Keratinocyte (primary cell): ENCODE measurements around the gene ANKS1B. TPM values are rescaled to one million over a fixed set of nuclear protein-coding genes. Genes with fewer than 3 reads are reported as not detected.

Experiments
- DNase-seq: peaks from one replicate; pipeline ENCODE4 v3.0.0-alpha.2; 2011; ENCODE audit warnings: low read depth, missing footprints, low spot score
- FAIRE-seq: peaks from 2 replicates; lab custom pipeline; 2011; peaks lifted over from hg19 to GRCh38; lab: Jason Lieb, UNC
- H2AFZ ChIP-seq: 2 replicates; pipeline ENCODE4 v1.6.0; 2012; ENCODE audit warnings: low read length, control low read depth, inconsistent platforms; ENCODE audit not compliant: control insufficient read depth
- H3K27ac ChIP-seq: 2 replicates; pipeline ENCODE4 v1.5.1; 2011; ENCODE audit warnings: low read length; ENCODE audit not compliant: control insufficient read depth, insufficient read depth
- H3K27me3 ChIP-seq: 3 replicates; pipeline ENCODE4 v1.6.0; 2011; ENCODE audit warnings: low read length; ENCODE audit not compliant: control insufficient read depth, insufficient read depth; ENCODE audit errors: extremely low read depth
- H3K36me3 ChIP-seq, 2 experiments: 2 replicates in 1 of 2; 3 replicates in 1 of 2; pipeline ENCODE4 v1.5.1; 2011; ENCODE audit warnings: low read length in 2 of 2, mild to moderate bottlenecking in 1 of 2; ENCODE audit not compliant: control insufficient read depth in 2 of 2, insufficient read depth in 2 of 2; ENCODE audit errors: extremely low read depth in 1 of 2
- H3K4me1 ChIP-seq: 3 replicates; pipeline ENCODE4 v1.5.1; 2011; ENCODE audit warnings: low read length; ENCODE audit not compliant: control insufficient read depth, insufficient read depth; ENCODE audit errors: extremely low read depth
- H3K4me2 ChIP-seq: 3 replicates; pipeline ENCODE4 v1.6.0; 2011; ENCODE audit warnings: low read depth, low read length; ENCODE audit not compliant: control insufficient read depth, insufficient read depth; ENCODE audit errors: extremely low read depth
- H3K4me3 ChIP-seq, 3 experiments: fragments of 200-600 bp in 1 of 3; sonication (generic) in 1 of 3; 2 replicates in 2 of 3; 3 replicates in 1 of 3; pipeline ENCODE4 v1.5.1; 2011 to 2016; ENCODE audit warnings: low read length in 3 of 3, mild to moderate bottlenecking in 3 of 3, control low read depth in 2 of 3, inconsistent platforms in 1 of 3, low read depth in 1 of 3, mixed read lengths in 1 of 3, mixed run types in 1 of 3, moderate library complexity in 1 of 3; ENCODE audit not compliant: control insufficient read depth in 2 of 3, insufficient read depth in 2 of 3; ENCODE audit errors: extremely low read depth in 1 of 3
- H3K79me2 ChIP-seq: 2 replicates; pipeline ENCODE4 v1.6.0; 2012; ENCODE audit warnings: low read length; ENCODE audit not compliant: control insufficient read depth, insufficient read depth
- H3K9ac ChIP-seq: 3 replicates; pipeline ENCODE4 v1.6.0; 2011; ENCODE audit warnings: low read length; ENCODE audit not compliant: control insufficient read depth, insufficient read depth; ENCODE audit errors: extremely low read depth
- H3K9me1 ChIP-seq: 3 replicates; pipeline ENCODE4 v1.6.0; 2011; ENCODE audit warnings: low read length; ENCODE audit not compliant: control insufficient read depth, insufficient read depth; ENCODE audit errors: extremely low read depth
- H3K9me3 ChIP-seq: 2 replicates; pipeline ENCODE4 v1.5.1; 2012; ENCODE audit warnings: low read depth, low read length; ENCODE audit not compliant: control insufficient read depth
- H4K20me1 ChIP-seq: 3 replicates; pipeline ENCODE4 v1.6.0; 2011; ENCODE audit warnings: low read length; ENCODE audit not compliant: control insufficient read depth, insufficient read depth; ENCODE audit errors: extremely low read depth
- CTCF ChIP-seq, 3 experiments: IDR thresholded peaks in 1 of 3; conservative IDR thresholded peaks in 1 of 3; optimal IDR thresholded peaks in 1 of 3; 2 replicates in 2 of 3; 3 replicates in 1 of 3; pipeline versions ENCODE3 to v1.5.1; 2011; ENCODE audit warnings: low read length in 3 of 3, mild to moderate bottlenecking in 3 of 3, moderate library complexity in 2 of 3, control low read depth in 1 of 3, inconsistent platforms in 1 of 3; ENCODE audit not compliant: insufficient read depth in 2 of 3; ENCODE audit errors: extremely low read depth in 1 of 3
- EZH2 ChIP-seq: IDR thresholded peaks from one replicate; pipeline ENCODE4 v1.6.1; 2012; ENCODE audit warnings: inconsistent platforms, mild to moderate bottlenecking, low read length, moderate library complexity
- dilution Hi-C: fragments of 300-500 bp; cut with MboI; formaldehyde crosslinking; loops from one replicate; pipeline ENCODE4 v1.7.0; 2020; ENCODE audit warnings: low sequenced_read_pairs; ENCODE audit not compliant: extremely low pct_ligation_motif_present
- polyA plus RNA-seq, 5 experiments: library from polyadenylated mRNA; depleted of rRNA in 3 of 5; stranded (reverse) in 3 of 5; stranded (forward) in 1 of 5; unstranded in 1 of 5; fragments of >200 nt; gene quantifications; 1 replicate in 1 of 5; 2 replicates in 3 of 5; 3 replicates in 1 of 5; pipeline versions ENCODE4 v1.2.1 to v1.2.3, GENCODE V29; 2011 to 2012; ENCODE audit warnings: missing spikeins in 2 of 5, low read depth in 1 of 5, low replicate concordance in 1 of 5

Gene ANKS1B
- polyA plus RNA-seq, 1 donor (not counting 4 experiments of a cell fraction or from before 2014, with no cell fraction given), result not detected

DNA sequence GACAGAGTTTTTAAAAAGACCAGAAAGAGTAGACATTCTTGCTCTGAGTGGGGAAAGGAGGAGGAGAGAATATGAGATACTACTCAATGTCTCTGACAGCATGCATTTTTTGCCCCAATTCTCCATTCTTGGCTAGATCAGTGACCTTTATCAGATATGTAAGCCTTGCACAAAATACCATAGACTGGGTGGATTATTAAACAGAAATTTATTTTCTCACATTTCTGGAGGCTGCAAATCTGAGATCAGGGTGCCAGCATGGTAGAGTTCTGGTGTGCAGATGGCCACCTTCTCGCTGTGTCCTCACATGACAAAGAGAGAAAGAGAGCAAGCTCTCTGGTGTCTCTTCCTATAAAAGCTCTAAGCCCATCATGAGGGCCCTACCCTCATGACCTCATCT lies 38.6 kb downstream of the ANKS1B start:
- DNase-seq (no peak), FAIRE-seq (no peak)
- no peak overlapping the region for H2AFZ ChIP-seq
- no peaks in the 10 kb centered on the region for H3K36me3 ChIP-seq
- H3K4me2 ChIP-seq, result no peak overlapping the region
- TF ChIP-seq CTCF (optimal IDR thresholded peaks at IDR 0.05 in 1 of 3, IDR thresholded peaks at IDR 0.05 in 1 of 3, conservative IDR thresholded peaks at IDR 0.05 in 1 of 3; ENCODE audit: extremely low read depth in 1 of 3, insufficient read depth in 2 of 3, low read length in 3 of 3) (no peak), EZH2 (no peak)
- H3K9me1 ChIP-seq, result no peaks in the 10 kb centered on the region
- H3K9me3 ChIP-seq, result no peaks in the 10 kb centered on the region
- H3K79me2 ChIP-seq, result no peaks in the 10 kb centered on the region
- H3K27me3 ChIP-seq, result no peaks in the 10 kb centered on the region
- no peak overlapping the region for H3K9ac ChIP-seq
- H3K27ac ChIP-seq, result no peak overlapping the region
- dilution Hi-C loops, result no loop called here
- H4K20me1 ChIP-seq, result no peaks in the 10 kb centered on the region
- H3K4me1 ChIP-seq, result no peaks in the 10 kb centered on the region
- no peak overlapping the region for H3K4me3 ChIP-seq

DNA sequence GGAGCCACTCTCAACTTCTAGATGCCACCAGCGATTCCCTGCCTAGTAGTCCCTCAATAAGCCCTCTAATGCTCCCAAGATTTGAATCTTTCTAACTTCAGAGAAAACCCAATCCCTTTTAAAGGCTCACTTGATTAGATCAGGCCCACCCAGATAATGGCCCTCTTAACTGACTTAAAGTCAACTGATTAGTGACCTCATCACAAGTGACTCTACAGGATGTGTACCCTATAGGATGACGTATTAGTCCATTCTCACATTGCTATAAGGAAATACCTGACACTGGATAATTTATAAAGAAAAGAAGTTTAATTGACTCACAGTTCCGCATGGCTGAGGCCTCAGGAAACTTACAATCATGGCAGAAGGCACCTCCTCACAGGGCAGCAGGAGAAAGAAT lies 49.1 kb downstream of the ANKS1B start:
- Histone ChIP-seq H3K4me1 (no peaks in the 10 kb centered on the region), H2AFZ (no peak overlapping the region), H3K4me2 (no peak overlapping the region), H3K27me3 (no peaks in the 10 kb centered on the region), H4K20me1 (no peaks in the 10 kb centered on the region), H3K36me3 (no peaks in the 10 kb centered on the region), H3K4me3 (no peak overlapping the region), H3K9me1 (no peaks in the 10 kb centered on the region), H3K27ac (no peak overlapping the region), H3K9me3 (no peaks in the 10 kb centered on the region), H3K9ac (no peak overlapping the region), H3K79me2 (no peaks in the 10 kb centered on the region)
- FAIRE-seq (no peak), DNase-seq (no peak)
- TF ChIP-seq CTCF (optimal IDR thresholded peaks at IDR 0.05 in 1 of 3, IDR thresholded peaks at IDR 0.05 in 1 of 3, conservative IDR thresholded peaks at IDR 0.05 in 1 of 3; ENCODE audit: extremely low read depth in 1 of 3, insufficient read depth in 2 of 3, low read length in 3 of 3), result no peak
- no peak for TF ChIP-seq EZH2
- dilution Hi-C loops, result no loop called here
